Measurements from ENCODE around the gene AGRN.

The AGRN gene

DNA sequence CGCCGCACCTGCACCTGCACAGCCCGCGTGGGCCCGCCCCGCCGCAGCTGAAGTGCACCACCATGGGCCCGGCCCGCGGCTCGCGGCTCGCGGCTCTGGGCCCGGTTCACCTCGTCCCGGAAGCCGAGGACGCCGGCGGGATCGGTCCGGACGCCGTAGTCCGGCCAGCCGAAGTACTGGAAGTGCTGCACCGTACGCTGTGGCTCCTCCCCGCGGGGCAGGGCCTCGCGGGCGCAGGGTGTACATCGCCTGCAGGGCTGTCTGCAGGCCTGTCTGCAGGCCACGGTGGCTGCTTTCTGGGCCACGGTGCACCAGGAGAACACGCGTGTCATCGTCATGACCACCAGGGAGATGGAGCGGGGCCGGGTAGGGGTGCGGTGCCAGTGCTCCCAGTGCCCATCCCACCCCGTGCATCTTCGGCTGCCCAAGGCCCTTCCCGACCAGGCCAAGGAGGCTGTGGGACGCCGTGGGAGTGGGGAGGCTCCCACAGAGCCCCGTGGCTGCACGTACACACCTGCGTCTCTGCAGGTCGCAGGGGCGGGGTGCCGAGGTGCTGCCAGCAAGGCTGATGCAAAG lies 47.5 kb downstream of the AGRN start:
- TF ChIP-seq RAD21 (IDR thresholded peaks at IDR 0.05; ENCODE audit: low read depth) (no peak), TAF1 (IDR thresholded peaks at IDR 0.05; ENCODE audit: low read depth) (no peak), EGR1 (IDR thresholded peaks at IDR 0.05) (no peak), NFIC (IDR thresholded peaks at IDR 0.05) (no peak), YY1 (IDR thresholded peaks at IDR 0.05; ENCODE audit: low read depth) (no peak), REST (IDR thresholded peaks at IDR 0.05; ENCODE audit: low read depth) (no peak), ZBTB7A (IDR thresholded peaks at IDR 0.05; ENCODE audit: low read depth) (no peak), EP300 (IDR thresholded peaks at IDR 0.05; ENCODE audit: borderline replicate concordance) (no peak), TEAD4 (IDR thresholded peaks at IDR 0.05) (no peak), USF1 (IDR thresholded peaks at IDR 0.05) (no peak), FOXM1 (IDR thresholded peaks at IDR 0.05; ENCODE audit: borderline replicate concordance, low read depth) (no peak), CREB1 (IDR thresholded peaks at IDR 0.05; ENCODE audit: low read depth) (no peak), CEBPB (IDR thresholded peaks at IDR 0.05) (no peak), TCF12 (IDR thresholded peaks at IDR 0.05; ENCODE audit: low read depth) (no peak)
- TF ChIP-seq, protein P1, sequence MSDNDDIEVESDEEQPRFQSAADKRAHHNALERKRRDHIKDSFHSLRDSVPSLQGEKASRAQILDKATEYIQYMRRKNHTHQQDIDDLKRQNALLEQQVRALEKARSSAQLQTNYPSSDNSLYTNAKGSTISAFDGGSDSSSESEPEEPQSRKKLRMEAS (IDR thresholded peaks at IDR 0.05): no peak

GRCh38 chr1:1067860-1068516 lies 48.1 kb downstream of the AGRN start:
- TF ChIP-seq FOXM1 (IDR thresholded peaks at IDR 0.05; ENCODE audit: borderline replicate concordance, low read depth): no peak
- peak; percentile 60 for TF ChIP-seq ZBTB7A (IDR thresholded peaks at IDR 0.05; ENCODE audit: low read depth)

- TF ChIP-seq TCF12 (IDR thresholded peaks at IDR 0.05; ENCODE audit: low read depth) (peak; percentile 42), EGR1 (IDR thresholded peaks at IDR 0.05) (no peak), EP300 (IDR thresholded peaks at IDR 0.05; ENCODE audit: borderline replicate concordance) (no peak), YY1 (IDR thresholded peaks at IDR 0.05; ENCODE audit: low read depth) (no peak)
Measured at GRCh38 chr1:1068517-1069055, 48.7 kb downstream of the AGRN start.

- TF ChIP-seq, protein P1 (IDR thresholded peaks at IDR 0.05): peak; percentile 88
- TF ChIP-seq CEBPB (IDR thresholded peaks at IDR 0.05): no peak
- 0 out of 2 replicates have a peak, but pooled peaks have one; percentile 41 for TF ChIP-seq TCF12 (IDR thresholded peaks at IDR 0.05; ENCODE audit: low read depth)
- TF ChIP-seq REST (IDR thresholded peaks at IDR 0.05; ENCODE audit: low read depth): no peak
- 0 out of 2 replicates have a peak, but pooled peaks have one; percentile 38 for TF ChIP-seq ZBTB7A (IDR thresholded peaks at IDR 0.05; ENCODE audit: low read depth)
- TF ChIP-seq USF1 (IDR thresholded peaks at IDR 0.05): 0 out of 2 replicates have a peak, but pooled peaks have one; percentile 18
Measured at GRCh38 chr1:1069056-1069710, 49.3 kb downstream of the AGRN start.

DNA sequence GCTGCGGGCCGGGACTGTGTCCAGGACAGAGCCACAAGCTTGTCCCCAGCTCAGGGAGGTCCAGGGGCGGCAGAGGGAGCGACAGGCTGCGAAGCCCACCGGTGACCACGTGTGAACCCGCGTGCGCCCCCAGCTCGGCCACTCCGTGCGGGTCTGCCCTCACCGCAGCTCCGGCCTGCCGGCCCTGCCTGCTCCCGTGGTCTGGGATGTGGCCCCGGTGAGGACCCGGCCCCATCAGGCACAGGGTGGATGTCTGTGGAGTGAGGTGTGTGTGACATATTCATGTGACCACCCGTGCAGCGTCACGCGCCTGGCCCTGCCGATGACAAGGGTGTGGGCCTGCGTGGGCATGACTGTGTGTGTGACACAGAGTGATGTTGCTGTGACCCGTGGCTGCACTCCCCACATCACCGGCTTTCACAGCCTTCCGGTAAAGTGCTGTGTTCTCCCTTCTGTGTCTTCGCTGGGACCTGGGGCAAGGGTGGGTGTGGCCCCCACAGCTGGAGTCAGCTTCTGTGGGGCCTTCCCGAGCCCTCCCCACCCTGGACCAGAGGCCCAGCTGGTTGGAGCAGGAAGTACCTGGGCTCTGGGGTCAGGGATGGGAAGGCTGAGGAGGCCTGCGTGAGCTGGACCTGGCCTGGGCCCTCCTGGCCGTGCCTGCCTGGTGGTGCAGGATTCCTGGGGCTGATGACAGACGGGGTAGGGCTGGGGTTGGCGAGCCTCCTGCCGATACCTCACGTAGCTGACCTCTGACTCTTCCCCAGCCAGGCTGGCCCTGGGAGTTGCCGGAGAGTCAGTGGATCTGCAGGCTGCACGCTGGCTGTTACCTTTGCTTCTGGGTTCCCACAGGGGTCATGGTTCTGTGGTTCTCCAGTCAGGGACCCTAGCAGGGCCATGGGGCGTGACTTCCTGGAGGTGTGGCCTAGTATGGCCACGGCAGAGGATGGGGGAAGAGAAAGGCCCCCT lies 50.1 kb downstream of the AGRN start:
- TF ChIP-seq TCF12 (IDR thresholded peaks at IDR 0.05; ENCODE audit: low read depth) (no peak), REST (IDR thresholded peaks at IDR 0.05; ENCODE audit: low read depth) (no peak), CEBPB (IDR thresholded peaks at IDR 0.05) (no peak), YY1 (IDR thresholded peaks at IDR 0.05; ENCODE audit: low read depth) (no peak), FOXM1 (IDR thresholded peaks at IDR 0.05; ENCODE audit: borderline replicate concordance, low read depth) (no peak), ZBTB7A (IDR thresholded peaks at IDR 0.05; ENCODE audit: low read depth) (no peak), CREB1 (IDR thresholded peaks at IDR 0.05; ENCODE audit: low read depth) (no peak), RAD21 (IDR thresholded peaks at IDR 0.05; ENCODE audit: low read depth) (no peak), NFIC (IDR thresholded peaks at IDR 0.05) (no peak)
